Ovary (tissue), 3 donors: Measurements from ENCODE around the gene WDR38.

Experiments used
- CTCF ChIP-seq, 3 donors: fragments of 450-650 bp in 2 of 3; fragments of 200-600 bp in 1 of 3; IDR thresholded peaks; one replicate each; pipeline versions ENCODE4 v1.5.1 to v1.8.0; 2016 to 2022; ENCODE audit warnings: antibody characterized with exemption in 3 of 3, mild to moderate bottlenecking in 1 of 3
- EP300 ChIP-seq: sonication (generic); formaldehyde crosslinking; IDR thresholded peaks from one replicate; pipeline ENCODE4 v1.6.1; 2017; ENCODE audit warnings: antibody characterized with exemption
- POLR2A ChIP-seq: fragments of 450-650 bp; IDR thresholded peaks from one replicate; pipeline ENCODE4 v1.6.1; 2017; ENCODE audit warnings: antibody characterized with exemption, mild to moderate bottlenecking, moderate library complexity
- donor health status: DM: no; HTN: no; CAD: no.

DNA sequence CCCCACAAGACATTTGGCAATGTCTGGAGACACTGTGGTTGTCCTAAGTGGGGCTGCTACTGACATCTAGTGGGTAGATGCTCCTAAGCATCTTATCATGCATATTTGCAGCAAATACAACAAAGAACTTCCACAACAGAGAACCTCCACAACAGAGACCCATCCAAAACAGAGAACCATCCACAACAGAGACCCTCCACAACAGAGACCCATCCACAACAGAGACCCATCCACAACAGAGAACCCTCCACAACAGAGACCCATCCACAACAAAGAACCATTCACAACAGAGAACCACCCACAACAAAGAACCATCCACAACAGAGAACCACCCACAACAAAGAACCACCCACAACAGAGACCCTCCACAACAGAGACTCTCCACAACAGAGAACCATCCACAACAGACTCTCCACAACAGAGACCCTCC is 41.5 kb downstream of the WDR38 start:
- TF ChIP-seq CTCF (IDR thresholded peaks at IDR 0.05) (no peak), EP300 (no peak), POLR2A (no peak)
